Neural cell (in vitro differentiated cells): ENCODE results near the gene LYSMD4. TPM values are rescaled to one million over a fixed set of nuclear protein-coding genes. Genes with fewer than 3 reads are reported as not detected.

Experiments used
- H2AFZ ChIP-seq: fragments of 200-600, 300-800 bp; sonication (generic), shearing (Covaris generic); 2 replicates; pipeline ENCODE4 v1.6.0; 2014; ENCODE audit warnings: low read depth, mild to moderate bottlenecking, antibody characterized with exemption, low read length, moderate library complexity
- H3F3A ChIP-seq: fragments of 200-600 bp; shearing (Covaris generic); 2 replicates; pipeline ENCODE4 v1.6.1; 2016; ENCODE audit warnings: mild to moderate bottlenecking, moderate library complexity, mixed read lengths, antibody characterized with exemption, low read length; ENCODE audit not compliant: insufficient read depth, poor library complexity, severe bottlenecking
- H3K27ac ChIP-seq: fragments of 200-600, 300-800 bp; sonication (generic), shearing (Covaris generic); 2 replicates; pipeline ENCODE4 v1.5.1; 2014; ENCODE audit warnings: mild to moderate bottlenecking, low read length, moderate library complexity
- H3K27me3 ChIP-seq: fragments of 300-800, 200-600 bp; sonication (generic), shearing (Covaris generic); 2 replicates; pipeline ENCODE4 v1.6.0; 2014; ENCODE audit warnings: mild to moderate bottlenecking, low read depth, low read length, moderate library complexity; ENCODE audit not compliant: insufficient read depth
- H3K36me3 ChIP-seq: fragments of 300-800, 200-600 bp; sonication (generic), shearing (Covaris generic); 2 replicates; pipeline ENCODE4 v1.5.1; 2014; ENCODE audit warnings: mild to moderate bottlenecking, antibody characterized with exemption, low read length, moderate library complexity; ENCODE audit not compliant: insufficient read depth
- H3K4me2 ChIP-seq: fragments of 300-800, 200-600 bp; sonication (generic), shearing (Covaris generic); 2 replicates; pipeline ENCODE4 v1.6.0; 2014; ENCODE audit warnings: mild to moderate bottlenecking, low read length
- H3K4me3 ChIP-seq: fragments of 300-800, 200-600 bp; sonication (generic), shearing (Covaris generic); 2 replicates; pipeline ENCODE4 v1.5.1; 2014; ENCODE audit warnings: mild to moderate bottlenecking, low read length, moderate library complexity
- H3K79me2 ChIP-seq: fragments of 200-600 bp; shearing (Covaris generic); replicated peaks from 2 replicates; pipeline ENCODE4 v1.6.0; 2014; ENCODE audit warnings: mild to moderate bottlenecking, low read length, moderate library complexity; ENCODE audit not compliant: insufficient read depth
- H3K9ac ChIP-seq: fragments of 300-800, 200-600 bp; sonication (generic), shearing (Covaris generic); 2 replicates; pipeline ENCODE4 v1.6.1; 2016; ENCODE audit warnings: mild to moderate bottlenecking, low read length, mixed read lengths
- H3K9me2 ChIP-seq: fragments of 200-600 bp; shearing (Covaris generic); 2 replicates; pipeline ENCODE4 v1.6.1; 2016; ENCODE audit warnings: mild to moderate bottlenecking, low read length, mixed read lengths; ENCODE audit not compliant: insufficient read depth
- H3K9me3 ChIP-seq: fragments of 200-600, 300-800 bp; sonication (generic), shearing (Covaris generic); 2 replicates; pipeline ENCODE4 v1.6.1; 2016; ENCODE audit warnings: mild to moderate bottlenecking, mixed run types, low read length, moderate library complexity, mixed read lengths
- H4K20me1 ChIP-seq: fragments of 200-600 bp; shearing (Covaris generic); 2 replicates; pipeline ENCODE4 v1.6.1; 2016; ENCODE audit warnings: mild to moderate bottlenecking, mixed run types; ENCODE audit not compliant: insufficient read depth
- EP300 ChIP-seq: fragments of 450-650 bp; conservative IDR thresholded peaks from 2 replicates; pipeline ENCODE4 v1.6.1; 2014; ENCODE audit warnings: antibody characterized with exemption, mild to moderate bottlenecking, moderate library complexity; ENCODE audit not compliant: poor library complexity, severe bottlenecking
- EZH2 ChIP-seq: fragments of 200-600, 300-800 bp; shearing (Covaris generic), sonication (generic); IDR thresholded peaks from 2 replicates; pipeline ENCODE4 v1.6.1; 2014; ENCODE audit warnings: antibody characterized with exemption, low read length, borderline replicate concordance, mild to moderate bottlenecking; ENCODE audit not compliant: insufficient read depth, poor library complexity, severe bottlenecking
- MXI1 ChIP-seq: fragments of 450-650 bp; conservative IDR thresholded peaks from 2 replicates; pipeline ENCODE4 v1.6.1; 2014; ENCODE audit warnings: antibody characterized with exemption, mild to moderate bottlenecking; ENCODE audit not compliant: poor library complexity, severe bottlenecking
- POLR2AphosphoS5 ChIP-seq: IDR thresholded peaks from 2 replicates; pipeline ENCODE4 v1.6.1; 2012
- RAD21 ChIP-seq: fragments of 450-650 bp; conservative IDR thresholded peaks from 2 replicates; pipeline ENCODE4 v1.6.1; 2014; ENCODE audit warnings: antibody characterized with exemption, mild to moderate bottlenecking, moderate library complexity
- REST ChIP-seq: IDR thresholded peaks from 2 replicates; pipeline ENCODE4 v1.6.1; 2012; ENCODE audit warnings: borderline replicate concordance
- SMC3 ChIP-seq: fragments of 450-650 bp; conservative IDR thresholded peaks from 2 replicates; pipeline ENCODE4 v1.6.1; 2014; ENCODE audit warnings: antibody characterized with exemption, mild to moderate bottlenecking, moderate library complexity; ENCODE audit not compliant: poor library complexity
- TAF1 ChIP-seq: IDR thresholded peaks from 2 replicates; pipeline ENCODE4 v1.6.1; 2012; ENCODE audit warnings: low read depth
- polyA plus RNA-seq: library from polyadenylated mRNA; depleted of rRNA; stranded (reverse); fragments of >200 nt; gene quantifications from 2 replicates; pipeline ENCODE4 v1.2.3, GENCODE V29; 2014
- TF ChIP-seq, protein P1 (sequence below): fragments of 450-650 bp; IDR thresholded peaks from 2 replicates; pipeline ENCODE4 v1.5.1; 2014; ENCODE audit warnings: antibody characterized with exemption, mild to moderate bottlenecking, moderate library complexity; ENCODE audit not compliant: poor library complexity, severe bottlenecking

The LYSMD4 gene
- polyA plus RNA-seq, 1 donor from 2014 or later, result 57.5 TPM

- no peaks in the 10 kb centered on the region for H3K36me3 ChIP-seq
- TF ChIP-seq, protein P1, sequence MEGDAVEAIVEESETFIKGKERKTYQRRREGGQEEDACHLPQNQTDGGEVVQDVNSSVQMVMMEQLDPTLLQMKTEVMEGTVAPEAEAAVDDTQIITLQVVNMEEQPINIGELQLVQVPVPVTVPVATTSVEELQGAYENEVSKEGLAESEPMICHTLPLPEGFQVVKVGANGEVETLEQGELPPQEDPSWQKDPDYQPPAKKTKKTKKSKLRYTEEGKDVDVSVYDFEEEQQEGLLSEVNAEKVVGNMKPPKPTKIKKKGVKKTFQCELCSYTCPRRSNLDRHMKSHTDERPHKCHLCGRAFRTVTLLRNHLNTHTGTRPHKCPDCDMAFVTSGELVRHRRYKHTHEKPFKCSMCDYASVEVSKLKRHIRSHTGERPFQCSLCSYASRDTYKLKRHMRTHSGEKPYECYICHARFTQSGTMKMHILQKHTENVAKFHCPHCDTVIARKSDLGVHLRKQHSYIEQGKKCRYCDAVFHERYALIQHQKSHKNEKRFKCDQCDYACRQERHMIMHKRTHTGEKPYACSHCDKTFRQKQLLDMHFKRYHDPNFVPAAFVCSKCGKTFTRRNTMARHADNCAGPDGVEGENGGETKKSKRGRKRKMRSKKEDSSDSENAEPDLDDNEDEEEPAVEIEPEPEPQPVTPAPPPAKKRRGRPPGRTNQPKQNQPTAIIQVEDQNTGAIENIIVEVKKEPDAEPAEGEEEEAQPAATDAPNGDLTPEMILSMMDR, result no peak
- TF ChIP-seq EZH2, result no peak
- TF ChIP-seq REST, result no peak
- TF ChIP-seq RAD21, result no peak
- TF ChIP-seq POLR2AphosphoS5, result no peak
- TF ChIP-seq MXI1, result no peak
- no peak for TF ChIP-seq EP300
- no peak for TF ChIP-seq SMC3
- no peak for TF ChIP-seq TAF1
- H3K4me3 ChIP-seq, result no peak overlapping the region
- H3K4me2 ChIP-seq, result no peak overlapping the region
- H3F3A ChIP-seq, result no peaks in the 10 kb centered on the region
- no peak overlapping the region for H2AFZ ChIP-seq
- H3K9me3 ChIP-seq, result no peaks in the 10 kb centered on the region
- no peaks in the 10 kb centered on the region for H3K9me2 ChIP-seq
- no peak overlapping the region for H3K9ac ChIP-seq
- no peaks in the 10 kb centered on the region for H4K20me1 ChIP-seq
- H3K27ac ChIP-seq, result no peak overlapping the region
- no peaks in the 10 kb centered on the region for H3K27me3 ChIP-seq
- no peaks in the 10 kb centered on the region for H3K79me2 ChIP-seq
These were observed 31.3 kb upstream of the LYSMD4 start for GRCh38 chr15:99764522-99764921.

GRCh38 chr15:99763827-99764226, 30.6 kb upstream of the LYSMD4 start:
- H3K9me3 ChIP-seq, result no peaks in the 10 kb centered on the region
- no peaks in the 10 kb centered on the region for H3K27me3 ChIP-seq
- H3F3A ChIP-seq, result no peaks in the 10 kb centered on the region
- H3K9ac ChIP-seq, result no peak overlapping the region
- H4K20me1 ChIP-seq, result no peaks in the 10 kb centered on the region
- H3K27ac ChIP-seq, result no peak overlapping the region
- no peaks in the 10 kb centered on the region for H3K79me2 ChIP-seq
- no peaks in the 10 kb centered on the region for H3K36me3 ChIP-seq
- no peak overlapping the region for H3K4me2 ChIP-seq
- TF ChIP-seq EZH2 (no peak), REST (no peak), TAF1 (no peak), POLR2AphosphoS5 (no peak), EP300 (no peak), MXI1 (no peak), SMC3 (no peak), RAD21 (no peak)
- TF ChIP-seq, protein P1, result no peak
- H3K4me3 ChIP-seq, result no peak overlapping the region
- H2AFZ ChIP-seq, result no peak overlapping the region
- H3K9me2 ChIP-seq, result no peaks in the 10 kb centered on the region
